ENCODE results near the gene IL1R2. TPM values are rescaled to one million over a fixed set of nuclear protein-coding genes. Genes with fewer than 3 reads are reported as not detected.
A peak's percentile ranks its signal among the peaks of the same experiment; 100 is the strongest.

Gene IL1R2
- total and polyA plus RNA-seq, 9 of the 15 experiments (the other 6 are each of a cell fraction or from before 2014, with no cell fraction given) = 0.13 TPM; not detected in 8

- TF ChIP-seq ZNF592 (IDR thresholded peaks at IDR 0.05) (peak; percentile 69), EP300 (IDR thresholded peaks at IDR 0.05; ENCODE audit: low read length) (peak; percentile 98), ZNF609 (CRISPR knock-in tag; IDR thresholded peaks at IDR 0.05; ENCODE audit: borderline replicate concordance) (0 out of 2 replicates have a peak, but pooled peaks have one; percentile 52), CC2D1A (IDR thresholded peaks at IDR 0.05) (peak; percentile 99), HBP1 (CRISPR knock-in tag; IDR thresholded peaks at IDR 0.05) (peak; percentile 90), ZNF23 (CRISPR knock-in tag; IDR thresholded peaks at IDR 0.05) (0 out of 2 replicates have a peak, but pooled peaks have one; percentile 63), E2F1 (CRISPR knock-in tag; IDR thresholded peaks at IDR 0.05) (0 out of 2 replicates have a peak, but pooled peaks have one; percentile 24), ZNF57 (CRISPR knock-in tag; IDR thresholded peaks at IDR 0.05) (no peak), ZMIZ1 (IDR thresholded peaks at IDR 0.05; ENCODE audit: low read depth in 2 of 2, low read length in 2 of 2) (peak in 1 of 2 experiments; percentile 99; a peak in 2 of 4 replicates), ZNF140 (CRISPR knock-in tag; IDR thresholded peaks at IDR 0.05) (no peak), MAFK (IDR thresholded peaks at IDR 0.05; ENCODE audit: low read length) (no peak)
Observed at GRCh38 chr2:102069311-102069974, 77.7 kb downstream of the IL1R2 start (continued).

All from K562 (cell line).